ENCODE results near the gene FCRL1. TPM values are rescaled to one million over a fixed set of nuclear protein-coding genes. Genes with fewer than 3 reads are reported as not detected.

FCRL1 gene
- total RNA-seq, 1 experiment from 2014 or later, result not detected

GRCh38 chr1:157785248-157785647, 34.7 kb downstream of the FCRL1 start:
- Mint-ChIP-seq H3K36me3 (no peaks in the 10 kb centered on the region), H3K9me3 (peaks cover 11% of the 10 kb centered on the region; the same call in 1 of the 2 replicates), H3K4me3 (no peak overlapping the region), H3K4me1 (no peaks in the 10 kb centered on the region), H3K27ac (no peak overlapping the region), H3K27me3 (ENCODE audit: low read depth) (no peaks in the 10 kb centered on the region)
- DNase-seq (ENCODE audit: low spot score) (no peak), ATAC-seq (no peak)
- ChIA-PET POLR2A (no interaction called here), CTCF (interaction anchor here (1.2 to 1.4 kb wide), 2 partner anchors 164 to 205 kb away, joined by 3 read pairs; no protein-coding TSS in a partner anchor)
- TF ChIP-seq ARID4B (CRISPR knock-in tag; IDR thresholded peaks at IDR 0.05; ENCODE audit: borderline replicate concordance) (no peak), ELF4 (CRISPR knock-in tag; IDR thresholded peaks at IDR 0.05; ENCODE audit: low read depth) (no peak), IRF1 (CRISPR knock-in tag; IDR thresholded peaks at IDR 0.05) (no peak), ZNF219 (CRISPR knock-in tag; IDR thresholded peaks at IDR 0.05; ENCODE audit: borderline replicate concordance) (no peak), PRRX2 (CRISPR knock-in tag; IDR thresholded peaks at IDR 0.05) (no peak), CREB1 (CRISPR knock-in tag; IDR thresholded peaks at IDR 0.05) (no peak), E2F4 (CRISPR knock-in tag; IDR thresholded peaks at IDR 0.05; ENCODE audit: borderline replicate concordance, low read depth) (no peak), AFF4 (CRISPR knock-in tag; IDR thresholded peaks at IDR 0.05; ENCODE audit: borderline replicate concordance) (no peak), SMAD4 (CRISPR knock-in tag; IDR thresholded peaks at IDR 0.05) (no peak), KAT7 (CRISPR knock-in tag; IDR thresholded peaks at IDR 0.05; ENCODE audit: borderline replicate concordance) (no peak)

- DNase-seq (ENCODE audit: low spot score) (no peak), ATAC-seq (no peak)
- H3K4me1 Mint-ChIP-seq, result peaks cover 4% of the 10 kb centered on the region; the same call in 1 of the 2 replicates
- H3K36me3 Mint-ChIP-seq, result no peaks in the 10 kb centered on the region
- no peaks in the 10 kb centered on the region for H3K27me3 Mint-ChIP-seq (ENCODE audit: low read depth)
- H3K9me3 Mint-ChIP-seq, result 0 out of 2 replicates have a peak, but pooled peaks cover 9% of the 10 kb centered on the region
- H3K27ac Mint-ChIP-seq, result no peak overlapping the region
- no peak overlapping the region for H3K4me3 Mint-ChIP-seq
- POLR2A ChIA-PET, result no interaction called here
- CTCF ChIA-PET, result no interaction called here
- no peak for TF ChIP-seq JUN (CRISPR knock-in tag; IDR thresholded peaks at IDR 0.05)
- TF ChIP-seq NFATC4 (CRISPR knock-in tag; IDR thresholded peaks at IDR 0.05), result no peak
- no peak for TF ChIP-seq STAT6 (CRISPR knock-in tag; conservative IDR thresholded peaks at IDR 0.05; ENCODE audit: low read depth)
- TF ChIP-seq NFYB (CRISPR knock-in tag; conservative IDR thresholded peaks at IDR 0.05; ENCODE audit: low read depth), result no peak
- TF ChIP-seq CDX4 (CRISPR knock-in tag; IDR thresholded peaks at IDR 0.05; ENCODE audit: borderline replicate concordance), result no peak
- no peak for TF ChIP-seq TEAD1 (CRISPR knock-in tag; IDR thresholded peaks at IDR 0.05)
- TF ChIP-seq USF2 (CRISPR knock-in tag; IDR thresholded peaks at IDR 0.05), result no peak
- TF ChIP-seq ZNF425 (CRISPR knock-in tag; conservative IDR thresholded peaks at IDR 0.05), result no peak
- TF ChIP-seq PRRX2 (CRISPR knock-in tag; IDR thresholded peaks at IDR 0.05), result no peak
These were observed 35.1 kb downstream of the FCRL1 start for GRCh38 chr1:157784801-157785200.

Measured in WTC11 (cell line).